Transverse colon (tissue), 4 donors: ENCODE measurements around the gene CALCB. TPM values are rescaled to one million over a fixed set of nuclear protein-coding genes. Genes with fewer than 3 reads are reported as not detected.
A peak's percentile ranks its signal among the peaks of the same experiment; 100 is the strongest.

Experiments used
- DNase-seq: peaks from one replicate; pipeline ENCODE4 v3.0.0-alpha.2; 2019
- H3K27ac ChIP-seq, 4 donors: fragments of 200-600 bp; sonication (generic); 2 replicates each; pipeline ENCODE4 v1.5.1; 2016 to 2018; ENCODE audit warnings: inconsistent platforms in 4 of 4
- H3K27me3 ChIP-seq: fragments of 200-600 bp; sonication (generic); 2 replicates; pipeline ENCODE4 v1.5.1; 2017; ENCODE audit warnings: inconsistent platforms
- H3K36me3 ChIP-seq, 4 donors: fragments of 200-600 bp; sonication (generic); 2 replicates each; pipeline ENCODE4 v1.5.1; 2017 to 2019; ENCODE audit warnings: inconsistent platforms in 4 of 4
- H3K4me1 ChIP-seq, 4 donors: fragments of 200-600 bp; sonication (generic); 2 replicates each; pipeline ENCODE4 v1.5.1; 2017 to 2020; ENCODE audit warnings: inconsistent platforms in 4 of 4
- H3K4me3 ChIP-seq, 4 donors: fragments of 200-600 bp; sonication (generic); 1 replicate in 1 of 4; 2 replicates in 3 of 4; pipeline versions ENCODE4 v1.5.1 to v1.6.1; 2017 to 2019; ENCODE audit warnings: inconsistent platforms in 4 of 4
- H3K9me3 ChIP-seq, 2 donors: fragments of 200-600 bp; sonication (generic); 2 replicates each; pipeline ENCODE4 v1.5.1; 2017 to 2019; ENCODE audit warnings: inconsistent platforms in 2 of 2
- CTCF ChIP-seq, 5 experiments: fragments of 200-600 bp in 3 of 5; fragments of 450-650 bp in 2 of 5; sonication (generic) in 3 of 5; IDR thresholded peaks; 1 replicate in 2 of 5; 2 replicates in 3 of 5; pipeline ENCODE4 v1.5.1; 2016 to 2017; ENCODE audit warnings: antibody characterized with exemption in 5 of 5, inconsistent platforms in 3 of 5, mild to moderate bottlenecking in 2 of 5, moderate library complexity in 1 of 5
- EP300 ChIP-seq: sonication (generic); formaldehyde crosslinking; IDR thresholded peaks from one replicate; pipeline ENCODE4 v1.6.1; 2017; ENCODE audit warnings: antibody characterized with exemption, low read depth
- POLR2A ChIP-seq: fragments of 450-650 bp; IDR thresholded peaks from one replicate; pipeline ENCODE4 v1.6.1; 2016; ENCODE audit warnings: antibody characterized with exemption, mild to moderate bottlenecking, moderate library complexity
- POLR2AphosphoS5 ChIP-seq, 3 donors: sonication (generic); formaldehyde crosslinking; IDR thresholded peaks; one replicate each; pipeline ENCODE4 v1.6.1; 2016; ENCODE audit warnings: antibody characterized with exemption in 3 of 3
- WGBS, 2 donors: methylation state at CpG; one replicate each; pipeline ENCODE4 v1.1.5; 2018; ENCODE audit warnings: low coverage in 1 of 2; 5-methylcytosine and 5-hydroxymethylcytosine counted together
- in situ Hi-C, 4 donors: fragments of 200-750 bp; cut with MboI; loops; one replicate each; pipeline versions ENCODE4 v1.15.0 to v1.15.1; 2017; ENCODE audit warnings: low sequenced_read_pairs in 3 of 4, low pct_ligation_motif_present in 1 of 4, low pct_unique_long_range_greater_than_20kb in 1 of 4
- intact Hi-C: fragments of 100-400 bp; cut with DNase I; formaldehyde crosslinking; loops from one replicate; pipeline ENCODE4 v1.15.1; 2023; ENCODE audit warnings: low total_unique reads
- total RNA-seq, 4 donors: library from RNA; depleted of rRNA; stranded (reverse); fragments of >200 nt; gene quantifications; one replicate each; pipeline ENCODE4 v1.1.0, GENCODE V29; 2016

CALCB gene
- total RNA-seq, 4 donors from 2014 or later = 0.60 to 0.75 (median 0.64) TPM; not detected in 1

- TF ChIP-seq POLR2A (no peak), POLR2AphosphoS5 (IDR thresholded peaks at IDR 0.05) (no peak), EP300 (no peak), CTCF (IDR thresholded peaks at IDR 0.05) (peak in 1 of 5 experiments; percentile 0)
- intact Hi-C loops = loop anchor here (5.0 kb wide), 1 partner anchor 168 kb away; no protein-coding TSS in a partner anchor
- in situ Hi-C loops = loop anchor here in 3 of 4 donors (10.0 to 25.0 kb wide), 2 partner anchors 160 to 163 kb away; no protein-coding TSS in a partner anchor
- 25% methylated on average over 4 of the region's 4 CpGs; no CpG with 5 or more reads in 1 of the 2 donors for WGBS, 2 donors
- Histone ChIP-seq H3K9me3 (no peaks in the 10 kb centered on the region), H3K27ac (no peak overlapping the region), H3K27me3 (peaks cover 44% of the 10 kb centered on the region), H3K36me3 (no peaks in the 10 kb centered on the region), H3K4me1 (peaks cover 18 to 21% (median 19%) of the 10 kb centered on the region in 4 donors), H3K4me3 (no peak overlapping the region)
- DNase-seq = no peak
Observed at GRCh38 chr11:15075162-15075526, 1.8 kb downstream of the CALCB start.

GRCh38 chr11:15091175-15091574 lies 17.8 kb downstream of the CALCB start:
- Histone ChIP-seq H3K27me3 (no peaks in the 10 kb centered on the region), H3K4me1 (no peaks in the 10 kb centered on the region), H3K36me3 (no peaks in the 10 kb centered on the region), H3K4me3 (no peak overlapping the region), H3K27ac (no peak overlapping the region), H3K9me3 (no peaks in the 10 kb centered on the region)
- no peak for DNase-seq
- intact Hi-C loops (no loop called here), in situ Hi-C loops (loop anchor here in 1 of 4 donors (25.0 kb wide), 1 partner anchor 179 kb away; no protein-coding TSS in a partner anchor)
- TF ChIP-seq EP300 (no peak), POLR2AphosphoS5 (IDR thresholded peaks at IDR 0.05) (no peak), POLR2A (no peak)

GRCh38 chr11:15091625-15092024 lies 18.2 kb downstream of the CALCB start:
- no peaks in the 10 kb centered on the region for H3K9me3 ChIP-seq
- H3K27ac ChIP-seq = no peak overlapping the region
- in situ Hi-C loops (loop anchor here in 1 of 4 donors (25.0 kb wide), 1 partner anchor 179 kb away; no protein-coding TSS in a partner anchor), intact Hi-C loops (no loop called here)
- H3K27me3 ChIP-seq = no peaks in the 10 kb centered on the region
- H3K4me1 ChIP-seq = no peaks in the 10 kb centered on the region
- no peaks in the 10 kb centered on the region for H3K36me3 ChIP-seq
- no peak for DNase-seq
- WGBS, 2 donors = 100% methylated on average over 1 of the region's 1 CpG; no CpG with 5 or more reads in 1 of the 2 donors
- H3K4me3 ChIP-seq = no peak overlapping the region
- TF ChIP-seq POLR2A (no peak), POLR2AphosphoS5 (IDR thresholded peaks at IDR 0.05) (no peak), EP300 (no peak), CTCF (IDR thresholded peaks at IDR 0.05) (no peak)

GRCh38 chr11:15093432-15093831 lies 20.0 kb downstream of the CALCB start:
- Histone ChIP-seq H3K4me3 (no peak overlapping the region), H3K36me3 (no peaks in the 10 kb centered on the region), H3K27ac (no peak overlapping the region), H3K27me3 (no peaks in the 10 kb centered on the region), H3K9me3 (no peaks in the 10 kb centered on the region), H3K4me1 (no peaks in the 10 kb centered on the region)
- in situ Hi-C loops = loop anchor here in 1 of 4 donors (25.0 kb wide), 1 partner anchor 181 kb away; no protein-coding TSS in a partner anchor
- no peak for DNase-seq
- 57 to 72% methylated on average over 2 of the region's 2 CpGs for WGBS, 2 donors
- no peak for TF ChIP-seq EP300
- TF ChIP-seq CTCF (IDR thresholded peaks at IDR 0.05) = no peak
- no peak for TF ChIP-seq POLR2AphosphoS5 (IDR thresholded peaks at IDR 0.05)
- no peak for TF ChIP-seq POLR2A
- intact Hi-C loops = no loop called here

- Histone ChIP-seq H3K27ac (no peak overlapping the region), H3K9me3 (no peaks in the 10 kb centered on the region), H3K4me3 (no peak overlapping the region), H3K36me3 (no peaks in the 10 kb centered on the region), H3K27me3 (peaks cover 2% of the 10 kb centered on the region), H3K4me1 (no peaks in the 10 kb centered on the region)
- intact Hi-C loops = no loop called here
- no peak for TF ChIP-seq POLR2AphosphoS5 (IDR thresholded peaks at IDR 0.05)
- TF ChIP-seq CTCF (IDR thresholded peaks at IDR 0.05) = no peak
- no peak for TF ChIP-seq POLR2A
- TF ChIP-seq EP300 = no peak
- in situ Hi-C loops = loop anchor here in 1 of 4 donors (25.0 kb wide), 1 partner anchor 183 kb away; no protein-coding TSS in a partner anchor
- WGBS, 2 donors = 93% methylated on average over 2 of the region's 2 CpGs; no CpG with 5 or more reads in 1 of the 2 donors
- no peak for DNase-seq
Observed at GRCh38 chr11:15095736-15096228, 22.4 kb downstream of the CALCB start.
